Measurements from ENCODE around the gene SIPA1L3.

Gene SIPA1L3

DNA sequence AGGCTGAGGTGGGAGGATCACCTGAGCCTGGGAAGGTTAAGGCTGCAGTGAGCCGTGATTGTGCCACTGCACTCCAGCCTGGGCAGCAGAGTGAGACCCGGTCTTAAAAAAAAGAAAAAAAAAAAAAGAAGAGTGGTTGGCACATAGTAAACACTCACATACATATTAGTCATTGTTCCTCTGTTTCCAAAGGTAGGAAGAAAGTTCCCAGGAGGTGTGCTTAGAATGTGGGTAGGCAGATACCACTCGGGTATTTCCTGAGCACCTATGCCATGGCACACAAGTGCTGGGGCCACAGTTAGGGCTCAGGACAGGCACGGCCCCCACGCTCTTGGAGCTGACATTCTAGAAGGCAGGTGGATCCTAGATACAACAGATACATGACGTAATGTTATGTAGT is 41.4 kb downstream of the SIPA1L3 start:
- DNase-seq (ENCODE audit: low read depth): no peak

DNA sequence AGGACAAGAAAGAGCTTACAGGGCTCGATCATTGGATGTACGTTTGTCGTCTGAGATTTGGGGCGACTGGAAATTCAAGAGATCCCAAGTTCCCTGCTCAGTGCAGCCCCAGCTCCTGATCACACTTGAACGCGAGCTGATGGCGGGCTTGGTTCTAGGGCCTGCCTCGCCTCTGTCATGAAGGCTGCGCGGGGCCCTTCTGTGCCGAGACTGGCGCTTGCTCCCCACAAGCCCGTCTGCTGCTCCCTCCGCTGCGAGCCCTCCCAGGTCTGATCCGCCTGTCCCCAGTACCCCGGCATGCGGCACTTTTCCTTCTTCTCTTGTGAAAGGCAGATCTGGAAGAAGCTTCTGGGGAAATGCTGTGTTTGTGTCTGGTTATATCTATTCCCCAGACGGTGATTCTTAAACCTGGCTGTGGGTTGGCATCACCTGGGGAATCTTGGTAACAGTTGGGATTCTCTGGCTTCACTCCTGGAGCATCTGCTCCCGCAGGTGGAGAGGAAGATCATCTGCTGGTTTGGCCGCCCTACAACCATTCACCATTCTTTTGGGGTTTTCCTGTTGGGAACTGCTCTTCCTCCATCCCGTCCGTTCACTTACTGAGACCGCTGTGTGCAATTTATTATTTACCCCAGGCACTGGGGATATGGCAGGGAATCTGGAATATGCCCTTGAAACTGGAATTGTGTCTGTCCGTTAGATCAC is 43.6 kb downstream of the SIPA1L3 start:
- no peak for DNase-seq (ENCODE audit: low read depth)

DNA sequence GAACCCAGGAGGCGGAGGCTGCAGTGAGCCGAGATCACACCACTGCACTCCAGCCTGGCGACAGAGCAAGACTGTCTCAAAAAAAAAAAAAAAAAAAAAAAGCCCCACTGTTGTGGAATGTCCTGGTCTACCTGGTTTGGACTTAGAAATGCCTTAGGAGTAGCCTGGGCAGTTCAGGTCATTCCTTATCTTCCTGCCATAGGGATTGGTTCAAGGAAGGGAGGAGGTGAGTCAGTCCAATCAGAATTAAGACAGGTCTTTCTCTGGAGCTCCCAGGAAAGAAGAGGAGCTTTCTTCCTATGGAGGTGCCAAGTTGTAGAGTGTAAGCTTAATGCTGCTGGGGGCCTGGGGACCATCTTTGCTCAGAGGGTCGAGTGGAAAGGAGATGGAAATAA is 44.8 kb downstream of the SIPA1L3 start:
- no peak for DNase-seq (ENCODE audit: low read depth)

DNA sequence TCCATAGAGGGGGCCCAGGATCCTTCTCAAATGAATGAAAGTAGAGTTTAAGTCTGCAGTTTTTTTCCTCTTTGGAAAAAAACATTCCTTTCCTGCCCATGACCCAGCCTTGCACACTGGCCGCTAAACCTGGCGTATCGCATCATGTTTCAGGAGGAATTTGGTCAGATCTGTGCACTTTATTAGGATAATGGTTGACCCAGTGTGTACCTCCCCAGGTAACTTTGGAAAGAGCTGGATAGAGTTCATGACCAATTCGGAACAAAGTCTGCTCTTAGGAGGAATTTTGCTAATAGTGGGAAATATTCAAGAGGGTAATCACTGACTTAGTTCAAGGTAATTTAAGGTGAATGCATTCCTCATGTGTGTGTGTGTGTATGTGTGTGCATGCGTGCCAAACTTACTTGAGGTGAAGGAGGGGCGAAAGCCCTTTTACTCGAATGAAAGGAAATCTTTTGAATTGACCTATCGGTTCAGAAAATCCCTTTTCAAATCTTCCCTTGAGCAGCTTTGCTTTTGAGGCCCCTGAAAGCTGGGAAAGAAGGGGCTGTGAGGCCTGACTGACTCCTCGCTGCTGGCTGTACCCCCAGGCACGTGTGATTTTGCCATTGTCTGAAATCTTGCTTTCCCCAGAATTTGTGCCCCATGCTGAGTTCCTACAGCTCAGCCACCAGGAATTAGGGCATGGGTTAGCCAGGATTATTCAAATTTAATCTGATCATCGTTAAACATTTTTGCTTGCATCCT is 46.3 kb downstream of the SIPA1L3 start:
- no peak for DNase-seq (ENCODE audit: low read depth)

DNA sequence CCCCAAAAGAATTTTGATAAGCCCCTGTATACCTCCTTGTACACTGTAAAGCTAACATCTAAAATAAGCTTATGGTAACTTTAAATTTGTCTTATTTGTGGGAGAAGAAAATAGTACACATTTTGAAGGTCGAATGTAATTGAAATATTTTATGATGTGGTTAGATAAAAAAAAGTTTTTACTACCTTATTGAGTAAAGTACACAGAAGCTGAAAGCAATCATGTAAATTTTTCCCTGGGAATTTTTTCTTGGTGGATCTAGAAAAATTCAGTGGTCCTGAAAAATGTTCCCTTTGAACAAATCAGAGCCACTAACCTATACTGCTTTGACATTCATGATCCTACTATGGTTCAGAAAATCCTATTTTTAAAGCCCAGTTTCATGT is 46.9 kb downstream of the SIPA1L3 start:
- DNase-seq (ENCODE audit: low read depth): no peak

DNA sequence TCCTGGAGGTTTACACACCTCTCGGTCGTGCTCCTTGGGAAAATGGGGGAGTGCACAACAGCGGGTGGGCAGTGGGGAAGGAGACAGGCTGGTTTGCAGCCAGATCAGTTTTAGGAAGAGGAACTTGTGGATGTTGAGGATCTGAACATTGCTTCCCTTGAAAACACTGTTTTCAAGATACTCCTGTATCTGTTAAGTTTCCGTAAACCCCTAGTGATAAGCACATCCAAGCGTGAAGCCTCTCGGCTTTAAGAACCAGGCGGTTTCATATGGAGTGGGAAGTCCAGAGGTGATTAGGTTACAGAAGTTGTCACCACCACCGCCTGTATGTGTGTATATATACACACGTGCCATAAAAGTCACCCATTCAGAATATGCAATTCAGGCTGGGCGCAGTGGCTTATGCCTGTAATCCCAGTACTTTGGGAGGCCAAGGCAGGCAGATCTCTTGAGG is 47.4 kb downstream of the SIPA1L3 start:
- DNase-seq (ENCODE audit: low read depth): no peak

DNA sequence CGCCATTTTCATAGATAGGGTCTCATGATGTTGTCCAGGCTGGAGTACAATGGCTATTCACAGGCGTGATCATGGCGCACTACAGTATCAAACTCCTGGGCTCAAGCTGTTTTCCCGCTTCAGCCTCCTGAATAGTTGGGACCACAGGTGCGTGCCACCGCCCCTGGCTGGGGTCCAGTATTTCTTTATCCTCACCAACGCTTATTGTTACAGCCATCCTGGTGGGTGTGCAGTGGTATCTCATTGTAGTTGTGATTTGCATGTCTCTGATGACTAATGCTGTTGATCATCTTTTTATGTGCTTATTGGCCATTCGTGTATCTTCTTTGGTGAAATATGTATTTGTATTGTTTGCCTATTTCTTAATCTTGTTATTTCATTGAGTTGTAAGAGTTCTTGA is 49.0 kb downstream of the SIPA1L3 start:
- no peak for DNase-seq (ENCODE audit: low read depth)

DNA sequence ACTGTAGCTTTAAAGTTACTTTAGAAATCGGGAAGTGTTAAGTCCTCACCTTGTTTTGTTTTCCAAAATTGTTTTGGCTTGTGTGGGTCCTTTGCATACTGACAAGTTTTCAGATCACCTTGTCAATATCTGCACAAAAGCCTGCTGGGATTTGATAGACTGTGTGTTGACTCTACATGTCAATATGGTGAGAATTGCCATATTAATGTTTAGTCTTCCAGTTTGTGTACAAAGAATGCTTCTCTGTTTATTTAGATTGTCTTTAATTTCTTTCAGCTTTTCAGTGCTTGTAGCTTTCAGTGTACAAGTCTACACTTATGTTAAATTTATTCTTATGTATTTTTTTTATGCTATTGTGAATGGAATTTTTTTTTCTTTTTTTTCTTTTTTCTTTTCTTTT is 50.2 kb downstream of the SIPA1L3 start:
- DNase-seq (ENCODE audit: low read depth): no peak

DNA sequence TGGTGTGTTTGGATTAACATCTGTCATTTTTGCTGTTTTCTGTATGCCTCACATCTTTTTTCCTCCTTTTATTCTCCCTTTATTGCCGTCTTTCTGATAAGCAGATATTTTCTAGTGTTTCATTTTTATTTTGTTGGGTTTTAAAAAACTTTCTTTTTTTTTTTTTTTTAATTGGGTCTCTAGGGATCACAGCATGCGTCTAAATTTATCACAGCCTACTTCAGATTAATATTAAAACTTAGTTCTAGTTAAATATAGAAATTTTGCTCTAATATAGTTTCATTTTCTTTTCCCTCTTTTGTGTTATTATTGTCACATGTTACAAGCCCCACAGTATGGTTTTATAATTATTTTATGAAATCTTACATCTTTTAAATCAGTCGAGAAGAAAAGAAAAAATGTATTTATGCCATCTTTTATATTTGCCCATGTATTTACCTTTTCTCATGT is 52.7 kb downstream of the SIPA1L3 start:
- no peak for DNase-seq (ENCODE audit: low read depth)

DNA sequence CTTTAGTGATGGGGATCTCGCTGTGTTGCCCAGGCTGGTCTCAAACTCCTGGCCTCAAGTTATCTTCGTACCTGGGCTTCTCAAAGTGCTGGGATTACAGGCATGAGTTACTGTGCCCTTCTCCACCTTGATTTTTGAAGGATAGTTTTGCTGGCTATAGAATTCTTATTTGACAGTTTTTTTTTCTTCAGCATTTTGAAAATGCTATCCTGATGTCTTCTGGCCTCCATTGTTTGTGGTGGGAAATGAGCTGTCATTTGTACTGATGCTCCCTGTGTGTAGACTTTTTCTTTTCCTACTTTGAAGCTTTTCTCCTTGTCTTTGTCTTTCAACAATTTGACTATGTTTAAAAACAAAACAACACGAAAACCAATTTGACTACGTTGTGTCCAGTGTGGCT is 54.2 kb downstream of the SIPA1L3 start:
- no peak for DNase-seq (ENCODE audit: low read depth)

DNA sequence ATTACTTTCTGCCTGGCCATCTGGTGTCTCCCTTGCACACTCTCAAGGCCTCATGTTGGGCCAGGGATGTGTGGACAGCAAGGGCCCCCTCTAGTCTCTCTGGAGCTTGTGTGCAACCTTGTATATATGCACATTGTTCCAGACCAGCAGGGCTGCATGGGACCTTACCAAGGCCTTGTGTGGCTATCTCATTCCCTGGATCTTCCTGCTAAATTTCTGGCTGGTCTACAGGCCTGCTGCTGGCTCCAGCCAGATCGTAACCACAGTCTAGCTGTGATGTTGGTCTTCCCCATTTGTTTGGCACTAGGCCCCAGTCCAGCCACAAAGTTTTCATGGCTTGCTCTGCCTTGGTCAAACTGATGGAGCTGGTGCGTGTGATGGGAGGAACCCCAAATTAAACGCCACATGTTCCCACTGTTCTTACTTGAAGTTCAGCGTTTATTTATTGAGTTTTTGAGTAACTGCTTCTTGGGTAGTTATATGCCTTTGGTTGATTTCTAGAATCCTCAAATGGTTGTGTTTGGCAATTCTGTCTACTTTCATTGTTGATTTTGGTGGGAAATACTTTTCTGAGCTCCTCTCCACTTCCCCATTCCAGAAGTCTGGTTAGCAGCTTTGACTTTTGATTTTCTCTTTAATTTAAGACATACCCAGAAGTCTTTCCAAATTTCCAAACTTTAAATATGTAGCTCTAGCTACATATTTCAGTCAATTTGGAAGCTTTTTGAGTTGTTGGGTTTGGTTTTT is 56.4 kb downstream of the SIPA1L3 start:
- DNase-seq (ENCODE audit: low read depth): no peak

DNA sequence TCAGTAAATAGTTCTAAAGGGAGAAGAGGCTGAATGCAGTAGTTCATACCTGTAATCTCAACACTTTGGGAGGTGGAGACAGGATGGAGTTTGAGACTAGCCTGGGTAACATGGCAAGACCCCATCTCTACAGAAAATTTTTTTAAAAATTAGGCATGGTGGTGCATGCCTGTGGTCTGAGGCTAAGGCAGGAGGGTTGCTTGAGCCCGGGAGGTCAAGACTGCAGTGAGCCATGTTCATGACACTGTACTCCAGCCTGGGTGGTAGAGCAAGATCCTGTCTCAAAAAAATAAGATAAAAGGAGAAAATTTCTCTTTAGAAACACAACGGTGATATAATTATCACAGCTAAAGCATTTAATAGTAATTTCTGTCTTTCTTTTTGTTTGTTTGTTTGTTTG is 57.1 kb downstream of the SIPA1L3 start:
- no peak for DNase-seq (ENCODE audit: low read depth)

DNA sequence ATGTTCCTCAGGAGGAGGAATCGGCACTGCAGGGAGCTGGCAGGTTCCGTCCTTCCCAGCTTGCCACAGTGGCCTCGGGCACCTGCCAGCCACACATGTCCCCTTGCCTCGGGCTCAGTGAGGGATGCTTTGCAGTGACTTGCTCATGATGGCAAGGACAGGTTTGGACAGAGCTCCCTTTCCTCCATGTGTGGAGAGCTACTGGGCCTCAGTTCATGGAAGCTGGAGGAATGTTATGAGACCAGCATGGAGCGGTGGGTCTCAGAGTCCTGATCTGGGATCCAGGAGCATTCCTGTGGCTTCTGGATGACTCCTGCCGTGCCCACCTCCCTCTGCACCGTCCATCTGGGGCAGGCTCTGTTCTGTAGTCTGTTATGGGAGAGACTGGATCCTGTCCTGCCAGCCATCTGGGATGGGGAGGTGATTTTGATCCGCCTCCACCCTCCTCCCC is 59.2 kb downstream of the SIPA1L3 start:
- no peak for DNase-seq (ENCODE audit: low read depth)

DNA sequence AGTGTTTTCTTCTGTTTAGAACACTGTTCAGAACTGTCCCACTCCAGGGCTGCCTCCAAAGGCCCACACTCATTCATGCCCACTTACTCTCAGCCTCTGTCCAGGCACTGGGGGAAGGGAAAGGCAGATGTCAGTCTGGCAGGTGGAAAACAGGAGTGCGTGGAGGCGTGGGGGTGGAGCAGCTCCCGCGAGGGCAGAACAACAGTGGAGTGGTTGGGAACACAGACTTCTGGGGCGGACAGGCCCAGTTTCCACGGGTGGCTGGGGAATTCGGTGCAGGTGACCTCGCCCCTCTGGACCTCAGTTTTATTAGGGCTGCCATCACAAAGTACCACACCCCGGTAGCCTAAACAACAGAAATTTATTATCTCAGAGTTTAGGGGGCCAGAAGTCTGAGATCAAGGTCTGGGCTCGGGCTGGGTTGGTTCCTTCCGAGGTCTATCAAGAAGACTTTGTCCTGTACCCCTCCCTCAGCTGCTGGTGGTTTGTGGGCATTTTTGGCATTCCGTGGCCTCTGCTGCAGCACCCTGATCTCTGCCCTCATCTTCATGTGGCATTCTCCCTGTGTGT is 59.7 kb downstream of the SIPA1L3 start:
- DNase-seq (ENCODE audit: low read depth): no peak

DNA sequence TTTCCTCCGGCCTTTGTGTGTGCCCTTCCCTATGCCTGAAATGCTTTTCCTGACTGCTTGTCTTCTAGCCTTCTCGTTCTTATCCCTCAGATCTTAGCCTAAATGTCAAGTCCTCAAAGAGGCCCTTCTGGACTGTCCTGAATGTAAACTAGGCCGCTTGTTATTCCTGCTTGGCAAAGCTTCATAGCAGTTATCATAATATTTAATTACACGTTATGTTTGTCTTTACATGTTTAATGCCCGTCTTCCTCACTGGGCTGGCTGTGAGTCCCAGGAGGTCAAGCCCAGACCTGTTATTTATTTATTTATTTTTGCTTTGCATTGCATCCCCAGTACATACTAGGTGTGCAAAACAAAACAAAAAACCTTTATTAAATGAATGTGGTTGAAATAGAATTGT is 62.7 kb downstream of the SIPA1L3 start:
- no peak for DNase-seq (ENCODE audit: low read depth)

DNA sequence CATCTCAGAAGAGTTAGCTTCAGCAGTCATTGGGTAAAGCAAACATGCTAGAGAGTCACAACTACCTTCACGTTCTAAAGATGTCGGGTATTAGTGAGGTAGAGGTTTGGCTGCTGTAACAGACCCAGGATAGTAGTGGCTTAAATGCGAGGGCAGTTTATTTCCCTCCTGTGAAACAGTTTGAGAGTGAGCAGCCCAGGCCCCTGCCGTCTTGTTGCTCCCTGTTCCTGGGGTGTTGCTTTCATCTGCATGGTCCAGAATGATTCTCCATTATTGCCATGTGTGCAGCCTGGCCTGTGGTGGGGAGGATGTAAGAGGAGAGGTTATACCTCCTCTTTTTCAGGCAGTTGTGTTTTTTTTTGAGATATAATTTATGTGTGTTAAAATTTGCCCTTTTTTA is 63.7 kb downstream of the SIPA1L3 start:
- no peak for DNase-seq (ENCODE audit: low read depth)

DNA sequence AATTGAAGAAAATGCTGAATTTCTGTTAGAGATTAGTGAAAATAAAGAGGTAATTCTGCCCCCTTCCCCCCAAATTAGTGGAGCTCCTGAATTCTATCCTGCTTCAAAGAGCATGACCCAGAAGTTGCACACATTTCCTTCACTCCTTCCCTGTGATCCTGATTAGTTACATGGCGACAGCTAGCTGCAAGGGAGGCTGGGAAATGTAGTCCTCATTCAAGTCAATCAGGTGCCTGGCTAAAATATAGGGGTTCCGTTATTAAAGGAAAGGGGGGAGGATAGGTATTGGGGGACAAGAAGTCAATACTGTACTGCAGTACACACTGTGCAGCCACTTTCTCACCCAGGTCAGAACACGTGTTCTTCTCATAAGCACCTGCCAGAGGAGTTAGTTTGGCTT is 65.8 kb downstream of the SIPA1L3 start:
- no peak for DNase-seq (ENCODE audit: low read depth)

DNA sequence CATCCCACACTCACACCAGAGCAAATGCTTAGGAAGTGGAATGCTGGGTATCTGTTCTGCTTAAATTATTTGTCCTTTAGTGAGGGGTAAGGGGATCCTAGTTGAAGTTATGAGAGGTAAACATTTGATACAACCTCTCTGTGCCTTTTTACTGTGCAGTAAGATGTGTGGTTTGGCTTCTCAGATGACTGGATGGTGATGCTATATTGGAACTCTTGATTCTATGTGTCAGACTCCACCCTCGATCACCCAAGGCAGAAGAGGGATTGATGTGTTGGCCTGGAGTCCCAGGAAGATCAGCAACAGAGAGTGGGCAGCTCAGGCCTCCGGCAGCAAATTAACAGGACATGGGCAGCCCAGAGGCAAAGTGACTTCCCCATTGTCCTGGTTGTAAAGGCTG is 66.7 kb downstream of the SIPA1L3 start:
- no peak for DNase-seq (ENCODE audit: low read depth)

DNA sequence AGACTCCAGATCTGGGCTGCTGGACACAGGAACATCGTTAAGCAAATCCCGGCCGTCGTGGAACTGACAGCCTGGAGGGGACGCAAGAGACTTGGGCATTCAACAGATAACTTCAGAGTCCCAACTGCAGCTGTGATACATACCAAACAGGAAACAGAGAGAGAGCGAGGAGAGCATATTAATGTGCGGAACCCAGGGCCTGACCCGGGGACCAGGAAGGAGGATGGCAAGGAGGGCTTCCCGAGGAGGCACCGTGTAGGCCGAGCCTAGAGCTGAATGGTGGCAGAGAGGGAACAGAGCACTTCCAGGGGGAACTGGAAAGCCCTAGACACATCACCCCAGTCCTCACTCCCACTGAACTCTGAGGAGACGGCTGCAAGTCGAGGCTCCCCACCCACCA is 68.1 kb downstream of the SIPA1L3 start:
- DNase-seq (ENCODE audit: low read depth): no peak

DNA sequence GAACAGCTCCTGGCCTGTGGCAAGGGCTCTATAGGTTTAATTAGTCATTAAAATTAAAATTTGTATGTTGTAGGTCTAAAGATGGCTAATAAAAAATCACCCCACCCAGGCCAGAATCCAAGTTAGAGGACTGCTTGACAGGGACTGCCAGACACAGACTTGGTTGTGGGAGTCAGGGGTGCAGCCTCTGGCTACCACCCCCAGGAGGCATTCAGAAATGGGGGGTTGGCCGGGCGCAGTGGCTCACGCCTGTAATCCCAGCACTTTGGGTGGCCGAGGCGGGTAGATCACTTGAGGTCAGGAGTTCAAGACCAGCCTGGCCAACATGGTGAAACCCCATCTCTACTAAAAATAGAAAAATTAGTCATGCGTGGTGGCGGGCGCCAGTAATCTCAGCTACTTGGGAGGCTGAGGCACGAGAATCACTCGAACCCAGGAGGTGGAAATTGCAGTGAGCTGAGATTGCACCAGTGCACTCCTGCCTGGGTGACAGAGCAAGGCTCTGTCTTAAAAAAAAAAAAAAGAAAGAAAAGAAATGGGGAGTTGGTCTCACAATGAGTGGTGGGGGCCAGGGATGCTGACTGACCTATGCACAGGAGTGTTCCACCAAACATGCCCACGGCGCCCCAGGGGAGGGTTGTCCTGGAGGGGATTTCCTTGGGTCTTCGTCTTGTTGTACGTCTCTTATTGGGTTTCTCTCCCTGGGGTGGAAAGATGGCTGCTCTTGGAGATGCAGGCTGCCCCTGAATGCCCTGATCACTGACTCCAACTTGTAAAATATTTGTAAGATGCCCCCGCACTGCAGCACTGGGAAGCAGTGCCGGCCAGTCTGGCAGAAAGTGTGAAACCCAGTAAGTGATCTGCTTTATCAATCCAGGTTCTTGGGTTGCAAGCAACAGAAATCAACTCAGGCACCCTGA is 68.8 kb downstream of the SIPA1L3 start:
- DNase-seq (ENCODE audit: low read depth): no peak

DNA sequence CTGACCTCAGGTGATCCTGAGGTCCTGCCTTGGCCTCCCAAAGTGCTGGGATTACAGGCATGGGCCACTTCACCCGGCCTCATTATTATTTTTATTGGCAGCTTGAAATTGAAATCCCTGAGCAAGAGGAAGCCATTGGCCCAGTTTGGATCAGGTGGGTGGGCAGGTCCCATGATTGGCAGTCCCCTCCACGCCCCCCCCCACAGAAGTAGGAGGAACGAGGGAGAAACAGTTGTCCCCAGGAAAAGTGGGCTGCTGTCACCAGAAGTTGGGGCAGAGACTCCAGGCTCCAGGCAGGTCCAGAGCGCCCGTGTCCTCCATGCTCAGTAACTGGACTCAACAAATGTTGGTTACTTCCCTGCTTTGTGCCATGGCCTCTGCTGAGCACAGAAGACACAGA is 70.4 kb downstream of the SIPA1L3 start:
- DNase-seq (ENCODE audit: low read depth): no peak

DNA sequence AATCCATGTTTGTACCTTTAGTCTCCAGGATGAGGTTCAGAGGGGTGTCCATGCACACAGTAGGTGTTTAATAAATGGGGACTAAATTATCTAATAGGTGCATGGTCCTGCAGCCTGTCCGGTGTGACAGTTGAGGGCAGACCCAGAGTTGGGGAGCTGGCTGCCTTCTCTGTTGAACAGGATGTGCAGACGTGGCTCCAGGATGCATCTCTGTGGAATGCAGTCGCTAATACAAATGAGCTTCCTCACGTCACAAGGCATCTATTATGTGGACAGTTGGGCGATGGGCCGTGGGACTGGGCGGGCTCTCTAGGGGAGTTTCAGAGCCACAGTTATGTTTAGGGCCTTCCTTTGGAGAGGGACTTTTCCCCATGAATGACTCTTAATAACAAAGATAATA is 71.0 kb downstream of the SIPA1L3 start:
- DNase-seq (ENCODE audit: low read depth): no peak

Measured in activated T-helper 9 cell treated with anti-CD3 and anti-CD28 coated beads, Interleukin-2, amount 50 U/mL, for 16 hours (primary cell).